DND-41 (cell line): ENCODE measurements around the gene SMURF1.

Source experiments
- ATAC-seq: fragments of 200-7000 bp; cut with Tn5 transposase; 3 replicates; pipeline ENCODE4 v1.9.1; 2021; ENCODE audit warnings: low read depth; ENCODE audit not compliant: insufficient read depth
- DNase-seq: peaks from one replicate; pipeline ENCODE4 v3.0.0-alpha.2; 2020
- H2AFZ ChIP-seq: 2 replicates; pipeline ENCODE4 v1.6.0; 2012; ENCODE audit warnings: low read depth, low read length
- H3K27ac ChIP-seq: 2 replicates; pipeline ENCODE4 v1.5.1; 2012; ENCODE audit warnings: low read length, inconsistent platforms
- H3K27me3 ChIP-seq: fragments of 200-600 bp; sonication (generic); 2 replicates; pipeline ENCODE4 v1.6.0; 2012; ENCODE audit warnings: low read length, mild to moderate bottlenecking, inconsistent platforms; ENCODE audit not compliant: insufficient read depth, poor library complexity
- H3K36me3 ChIP-seq: 2 replicates; pipeline ENCODE4 v1.5.1; 2012; ENCODE audit warnings: low read length, inconsistent platforms; ENCODE audit not compliant: insufficient read depth
- H3K4me1 ChIP-seq: 2 replicates; pipeline ENCODE4 v1.5.1; 2012; ENCODE audit warnings: mild to moderate bottlenecking, low read length; ENCODE audit not compliant: insufficient read depth
- H3K4me2 ChIP-seq: 2 replicates; pipeline ENCODE4 v1.6.0; 2012; ENCODE audit warnings: mild to moderate bottlenecking, moderate library complexity, low read length, inconsistent platforms; ENCODE audit not compliant: insufficient read depth
- H3K4me3 ChIP-seq, 2 experiments: fragments of 200-600 bp in 1 of 2; shearing (Covaris generic) in 1 of 2; 2 replicates each; pipeline ENCODE4 v1.5.1; 2012 to 2016; ENCODE audit warnings: inconsistent platforms in 2 of 2, low read length in 2 of 2, mild to moderate bottlenecking in 2 of 2, low read depth in 1 of 2, moderate library complexity in 1 of 2
- H3K79me2 ChIP-seq: 2 replicates; pipeline ENCODE4 v1.6.0; 2012; ENCODE audit warnings: low read length, inconsistent platforms; ENCODE audit not compliant: insufficient read depth
- H3K9ac ChIP-seq: 2 replicates; pipeline ENCODE4 v1.6.0; 2012; ENCODE audit warnings: low read depth, mild to moderate bottlenecking, inconsistent platforms, low read length, moderate library complexity
- H3K9me3 ChIP-seq: 2 replicates; pipeline ENCODE4 v1.5.1; 2012; ENCODE audit warnings: low read length, moderate library complexity, mild to moderate bottlenecking, inconsistent platforms; ENCODE audit not compliant: insufficient read depth, severe bottlenecking
- H4K20me1 ChIP-seq: 2 replicates; pipeline ENCODE4 v1.6.0; 2012; ENCODE audit warnings: low read length; ENCODE audit not compliant: insufficient read depth
- EZH2 ChIP-seq: IDR thresholded peaks from 3 replicates; pipeline ENCODE4 v1.6.1; 2012; ENCODE audit warnings: borderline replicate concordance, low read depth, mild to moderate bottlenecking, moderate library complexity, low read length, inconsistent platforms; ENCODE audit not compliant: severe bottlenecking
- TF ChIP-seq, protein P1 (sequence below): IDR thresholded peaks from 2 replicates; pipeline ENCODE4 v1.5.1; 2012; ENCODE audit warnings: borderline replicate concordance, low read length, moderate library complexity, mild to moderate bottlenecking; ENCODE audit not compliant: poor library complexity, severe bottlenecking; ENCODE audit errors: extremely low read depth

The SMURF1 gene

DNA sequence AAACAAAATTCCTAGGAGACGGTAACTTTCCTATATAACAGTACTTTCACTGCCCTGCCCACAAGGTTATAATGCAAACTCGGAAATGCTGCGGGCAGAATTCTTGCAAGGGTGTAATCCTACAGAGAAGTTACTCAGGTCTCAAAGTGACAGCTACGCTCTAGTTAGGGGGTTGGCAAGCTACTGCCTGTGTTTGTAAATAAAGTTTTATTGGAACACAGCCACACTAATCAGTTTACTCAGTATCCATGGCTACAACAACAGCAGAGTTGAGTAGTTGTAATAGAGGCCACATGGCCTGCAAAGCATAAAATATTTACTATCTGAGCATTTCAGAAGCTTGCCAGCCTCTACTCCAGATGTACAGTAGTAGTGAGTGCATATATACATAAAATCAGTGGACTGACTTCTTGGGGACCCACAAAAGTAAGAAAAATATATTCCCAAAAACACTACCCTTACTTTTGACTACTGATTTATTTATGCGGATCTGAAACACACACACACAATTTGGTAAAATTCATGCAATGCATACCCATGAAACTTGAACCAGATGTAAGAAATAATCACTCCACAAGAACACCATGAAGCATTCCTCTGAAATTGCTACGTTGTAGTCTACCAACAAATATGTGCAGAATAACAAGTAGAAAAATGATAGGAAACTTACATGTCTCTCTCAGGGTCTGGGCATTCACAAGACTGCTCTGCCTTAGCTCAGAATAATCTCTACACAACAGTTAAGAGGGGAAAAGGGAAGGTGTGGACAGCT lies 53.0 kb downstream of the SMURF1 start:
- Histone ChIP-seq H3K79me2 (peaks cover 91% of the 10 kb centered on the region), H3K27me3 (no peaks in the 10 kb centered on the region), H3K4me1 (no peaks in the 10 kb centered on the region), H2AFZ (no peak overlapping the region), H3K4me2 (no peak overlapping the region), H3K36me3 (peaks cover 5% of the 10 kb centered on the region; the same call in 1 of the 2 replicates), H4K20me1 (peaks cover 47% of the 10 kb centered on the region; the same call in 1 of the 2 replicates), H3K4me3 (no peak overlapping the region), H3K27ac (no peak overlapping the region), H3K9ac (no peak overlapping the region), H3K9me3 (no peaks in the 10 kb centered on the region)
- DNase-seq: no peak
- ATAC-seq: no peak
- TF ChIP-seq, protein P1, sequence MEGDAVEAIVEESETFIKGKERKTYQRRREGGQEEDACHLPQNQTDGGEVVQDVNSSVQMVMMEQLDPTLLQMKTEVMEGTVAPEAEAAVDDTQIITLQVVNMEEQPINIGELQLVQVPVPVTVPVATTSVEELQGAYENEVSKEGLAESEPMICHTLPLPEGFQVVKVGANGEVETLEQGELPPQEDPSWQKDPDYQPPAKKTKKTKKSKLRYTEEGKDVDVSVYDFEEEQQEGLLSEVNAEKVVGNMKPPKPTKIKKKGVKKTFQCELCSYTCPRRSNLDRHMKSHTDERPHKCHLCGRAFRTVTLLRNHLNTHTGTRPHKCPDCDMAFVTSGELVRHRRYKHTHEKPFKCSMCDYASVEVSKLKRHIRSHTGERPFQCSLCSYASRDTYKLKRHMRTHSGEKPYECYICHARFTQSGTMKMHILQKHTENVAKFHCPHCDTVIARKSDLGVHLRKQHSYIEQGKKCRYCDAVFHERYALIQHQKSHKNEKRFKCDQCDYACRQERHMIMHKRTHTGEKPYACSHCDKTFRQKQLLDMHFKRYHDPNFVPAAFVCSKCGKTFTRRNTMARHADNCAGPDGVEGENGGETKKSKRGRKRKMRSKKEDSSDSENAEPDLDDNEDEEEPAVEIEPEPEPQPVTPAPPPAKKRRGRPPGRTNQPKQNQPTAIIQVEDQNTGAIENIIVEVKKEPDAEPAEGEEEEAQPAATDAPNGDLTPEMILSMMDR: no peak
- TF ChIP-seq EZH2: no peak

DNA sequence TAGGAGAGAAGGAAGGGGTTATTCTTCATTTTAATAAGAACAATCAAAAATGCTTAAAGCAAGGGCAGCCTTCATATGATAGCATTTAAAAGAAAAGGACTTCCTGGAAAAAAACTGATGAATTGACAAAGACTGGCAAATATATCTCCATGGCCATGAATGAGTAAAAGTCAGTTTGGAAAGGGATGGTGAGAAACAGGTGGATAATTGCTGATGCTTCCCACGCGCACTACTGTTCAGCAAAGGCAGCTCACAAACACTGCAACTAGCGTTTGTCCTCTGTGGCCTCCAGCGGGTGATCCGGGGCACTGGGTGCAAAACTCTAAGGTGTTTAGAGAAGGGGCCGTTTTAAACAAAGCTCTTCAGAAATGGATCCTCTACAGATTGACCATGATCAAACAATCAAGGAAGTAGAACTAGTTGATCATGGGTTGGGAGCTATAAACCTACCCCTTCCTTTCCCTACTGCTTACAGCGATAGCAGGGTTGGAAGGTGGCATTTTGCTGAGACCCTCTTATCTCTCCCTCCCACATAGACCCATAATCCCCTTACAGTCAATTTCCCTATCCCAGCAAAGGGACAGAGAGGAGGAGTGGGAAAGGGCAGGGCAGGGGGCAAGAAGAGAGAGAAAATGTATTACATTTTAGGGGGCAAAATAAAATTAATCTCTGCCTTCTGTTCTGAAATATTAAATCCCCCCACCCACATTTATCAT lies 53.8 kb downstream of the SMURF1 start:
- ATAC-seq: no peak
- H3K79me2 ChIP-seq: peaks cover 89% of the 10 kb centered on the region

DNA sequence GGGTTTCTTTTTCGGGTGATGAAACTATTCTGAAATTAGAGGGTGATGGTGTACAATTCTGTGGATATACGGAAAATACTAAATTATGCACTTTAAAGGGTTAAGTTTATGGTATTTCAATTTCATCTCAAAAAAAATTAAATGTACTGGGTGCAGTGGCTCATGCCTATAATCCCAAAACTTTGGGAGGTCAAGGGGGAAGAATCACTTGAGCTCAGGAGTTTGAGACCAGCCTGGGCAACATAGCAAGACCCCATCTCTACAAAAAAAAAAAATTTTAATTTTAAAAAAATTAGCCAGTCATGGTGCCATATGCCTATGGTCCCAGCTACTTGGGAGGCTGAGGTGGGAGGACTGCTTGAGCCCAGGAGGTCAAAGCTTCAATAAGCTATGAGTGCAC lies 57.0 kb downstream of the SMURF1 start:
- Histone ChIP-seq H4K20me1 (peaks cover 42% of the 10 kb centered on the region; the same call in 1 of the 2 replicates), H3K4me3 (no peak overlapping the region), H2AFZ (no peak overlapping the region), H3K27me3 (no peaks in the 10 kb centered on the region), H3K4me2 (no peak overlapping the region), H3K36me3 (peaks cover 5% of the 10 kb centered on the region; the same call in 1 of the 2 replicates), H3K9me3 (no peaks in the 10 kb centered on the region), H3K4me1 (no peaks in the 10 kb centered on the region), H3K79me2 (peaks cover 88% of the 10 kb centered on the region), H3K9ac (no peak overlapping the region), H3K27ac (no peak overlapping the region)
- TF ChIP-seq, protein P1: no peak
- TF ChIP-seq EZH2: no peak
- no peak for DNase-seq
- ATAC-seq: no peak

More for the DNA sequence above, 53.8 kb downstream of the SMURF1 start:
- H4K20me1 ChIP-seq: peaks cover 41% of the 10 kb centered on the region; the same call in 1 of the 2 replicates
- TF ChIP-seq, protein P1: no peak
- TF ChIP-seq EZH2: no peak
- no peak overlapping the region for H3K4me3 ChIP-seq
- no peaks in the 10 kb centered on the region for H3K9me3 ChIP-seq
- no peaks in the 10 kb centered on the region for H3K4me1 ChIP-seq
- DNase-seq: no peak
- no peak overlapping the region for H3K4me2 ChIP-seq
- H3K27me3 ChIP-seq: no peaks in the 10 kb centered on the region
- H3K9ac ChIP-seq: no peak overlapping the region
- H3K36me3 ChIP-seq: peaks cover 5% of the 10 kb centered on the region; the same call in 1 of the 2 replicates
- H2AFZ ChIP-seq: no peak overlapping the region
- H3K27ac ChIP-seq: no peak overlapping the region
